K562 (cell line): ENCODE data around the gene TMEM50B. TPM values are rescaled to one million over a fixed set of nuclear protein-coding genes. Genes with fewer than 3 reads are reported as not detected.

Experiments
- ATAC-seq: fragments of 200-7000 bp; cut with Tn5 transposase; 3 replicates; pipeline ENCODE4 v1.9.1; 2020; ENCODE audit warnings: moderate library complexity
- BruUV-seq: library from RNA; stranded (reverse); fragments of 400-500 nt; replicated peaks from 2 replicates; lab custom pipeline; 2021; lab: Mats Ljungman, UMichigan
- CTCF ChIA-PET: fragments of 300-600 bp; formaldehyde crosslinking; extraction: SDS; loops from one replicate; lab custom pipeline; 2021; ENCODE audit warnings: low intra/inter-chr PET ratio; lab: Yijun Ruan, JAX
- POLR2A ChIA-PET: fragments of 300-600, 350-650 bp; sonication (Branson Sonifier 250); formaldehyde crosslinking; extraction: SDS; loops from one replicate; lab custom pipeline; 2021; ENCODE audit warnings: antibody characterized with exemption, inconsistent platforms; lab: Yijun Ruan, JAX
- DNase-seq, 4 experiments: peaks; one replicate each; pipeline versions ENCODE4 v3.0.0 to v3.0.0-alpha.2; 2011 to 2018; ENCODE audit warnings: low spot score in 3 of 4, mixed read lengths in 3 of 4; ENCODE audit errors: extremely low read depth in 1 of 4
- FAIRE-seq: peaks from 2 replicates; lab custom pipeline; 2011; peaks lifted over from hg19 to GRCh38; lab: Jason Lieb, UNC
- H2AFZ ChIP-seq: 2 replicates; pipeline ENCODE4 v1.6.0; 2011; ENCODE audit warnings: low read depth, low read length, control low read depth, inconsistent platforms
- H3K27ac ChIP-seq: fragments of 200-600 bp; 3 replicates; pipeline ENCODE4 v1.8.0; 2011; ENCODE audit warnings: low read depth, mild to moderate bottlenecking, control low read depth, inconsistent platforms, low read length, moderate library complexity, mixed read lengths; ENCODE audit errors: extremely low read depth
- H3K27me3 ChIP-seq, 2 experiments: fragments of 300-600 bp in 1 of 2; 2 replicates in 1 of 2; 3 replicates in 1 of 2; pipeline versions ENCODE4 v1.6.0 to v1.8.0; 2011; ENCODE audit warnings: inconsistent platforms in 2 of 2, low read length in 2 of 2, mild to moderate bottlenecking in 1 of 2, mixed read lengths in 1 of 2, moderate library complexity in 1 of 2; ENCODE audit not compliant: control insufficient read depth in 2 of 2, insufficient read depth in 2 of 2
- H3K36me3 ChIP-seq: fragments of 300-600 bp; 3 replicates; pipeline ENCODE4 v1.8.0; 2011; ENCODE audit warnings: mild to moderate bottlenecking, low read length, inconsistent platforms; ENCODE audit not compliant: control insufficient read depth, insufficient read depth
- H3K4me1 ChIP-seq, 2 experiments: fragments of 200-600 bp in 1 of 2; replicated peaks in 1 of 2; 2 replicates in 1 of 2; 3 replicates in 1 of 2; pipeline versions ENCODE4 v1.5.1 to v1.8.0; 2011; ENCODE audit warnings: inconsistent platforms in 2 of 2, low read length in 2 of 2, mild to moderate bottlenecking in 1 of 2, mixed read lengths in 1 of 2, moderate library complexity in 1 of 2; ENCODE audit not compliant: control insufficient read depth in 2 of 2, insufficient read depth in 2 of 2
- H3K4me2 ChIP-seq: 2 replicates; pipeline ENCODE4 v1.6.1; 2011; ENCODE audit warnings: low read length, control low read depth, inconsistent platforms, mixed read lengths; ENCODE audit not compliant: insufficient read depth
- H3K4me3 ChIP-seq: fragments of 200-600 bp; sonication (generic), shearing (Covaris generic); 2 replicates; pipeline ENCODE4 v1.5.1; 2016; ENCODE audit warnings: control low read depth, inconsistent platforms
- H3K79me2 ChIP-seq: fragments of 200-600 bp; 3 replicates; pipeline ENCODE4 v1.8.0; 2011; ENCODE audit warnings: low read length, inconsistent platforms; ENCODE audit not compliant: control insufficient read depth, insufficient read depth
- H3K9ac ChIP-seq, 2 experiments: 2 replicates each; pipeline versions ENCODE4 v1.6.0 to v1.6.1; 2011; ENCODE audit warnings: low read depth in 2 of 2, low read length in 2 of 2, control low read depth in 1 of 2, inconsistent platforms in 1 of 2, mild to moderate bottlenecking in 1 of 2, mixed read lengths in 1 of 2; ENCODE audit not compliant: insufficient read depth in 1 of 2
- H3K9me1 ChIP-seq: one replicate; pipeline ENCODE4 v1.6.0; 2011; ENCODE audit warnings: inconsistent platforms, mild to moderate bottlenecking, low read length, moderate library complexity; ENCODE audit not compliant: control insufficient read depth, insufficient read depth
- H3K9me3 ChIP-seq: replicated peaks from 2 replicates; pipeline ENCODE4 v1.5.1; 2011; ENCODE audit warnings: low read depth, low read length, inconsistent platforms; ENCODE audit not compliant: control insufficient read depth, insufficient read depth
- H4K20me1 ChIP-seq: replicated peaks from 2 replicates; pipeline ENCODE4 v1.6.1; 2011; ENCODE audit warnings: low read length, inconsistent platforms, mixed read lengths; ENCODE audit not compliant: control insufficient read depth, insufficient read depth
- ATF1 ChIP-seq, 2 experiments: fragments of 450-650 bp in 1 of 2; IDR thresholded peaks; 2 replicates each; pipeline ENCODE4 v1.6.1; 2016; ENCODE audit warnings: missing compliant biosample characterization in 1 of 2, missing genetic modification characterization in 1 of 2
- BMI1 ChIP-seq: fragments of 150-350 bp; IDR thresholded peaks from 2 replicates; pipeline ENCODE4 v1.6.1; 2014; ENCODE audit warnings: low read length
- CEBPG ChIP-seq, 3 experiments: fragments of 200-800 bp in 1 of 3; sonication (Bioruptor generic) in 1 of 3; sonication (generic) in 1 of 3; formaldehyde crosslinking in 1 of 3; IDR thresholded peaks in 2 of 3; conservative IDR thresholded peaks in 1 of 3; 2 replicates each; pipeline versions ENCODE4 v1.6.1 to v1.8.0; 2016 to 2022; ENCODE audit warnings: missing compliant biosample characterization in 2 of 3, missing genetic modification characterization in 2 of 3, mild to moderate bottlenecking in 1 of 3, missing genetic modification reagents in 1 of 3
- HSF4 ChIP-seq: fragments of 250-450 bp; sonication (Bioruptor Pico); IDR thresholded peaks from 2 replicates; pipeline ENCODE4 v2.1.2; 2022; ENCODE audit warnings: mild to moderate bottlenecking, moderate library complexity, borderline replicate concordance
- KDM2B ChIP-seq: fragments of 250-450 bp; sonication (Bioruptor Pico); IDR thresholded peaks from 2 replicates; pipeline ENCODE4 v1.8.0; 2021; ENCODE audit warnings: mild to moderate bottlenecking, moderate library complexity
- NKRF ChIP-seq: fragments of 450-650 bp; IDR thresholded peaks from 2 replicates; pipeline ENCODE4 v1.6.1; 2016; ENCODE audit warnings: borderline replicate concordance
- TARDBP ChIP-seq: fragments of 450-650 bp; IDR thresholded peaks from 2 replicates; pipeline ENCODE4 v1.6.1; 2016
- ZC3H4 ChIP-seq: sonication (generic); formaldehyde crosslinking; IDR thresholded peaks from 2 replicates; pipeline ENCODE4 v1.9.0; 2021; ENCODE audit warnings: missing genetic modification reagents, borderline replicate concordance
- ZNF134 ChIP-seq: fragments of 250-450 bp; sonication (Bioruptor Pico); conservative IDR thresholded peaks from 2 replicates; pipeline ENCODE4 v1.4.0; 2020
- WGBS: fragments of 100-300 bp; shearing (Covaris generic); methylation state at CpG from one replicate; pipeline ENCODE4 v1.1.6; 2016; ENCODE audit warnings: low coverage, mixed read lengths; ENCODE audit not compliant: insufficient coverage; ENCODE audit errors: missing lambda C conversion rate; 5-methylcytosine and 5-hydroxymethylcytosine counted together
- in situ Hi-C: fragments of 300-500 bp; cut with MboI; formaldehyde crosslinking; loops from 4 replicates; pipeline ENCODE4 v1.15.0; 2018; ENCODE audit warnings: inconsistent platforms, mixed read lengths
- intact Hi-C: fragments of 100-400 bp; cut with micrococcal nuclease; formaldehyde crosslinking; loops from 2 replicates; pipeline ENCODE4 v1.14.2; 2022
- polyA plus RNA-seq, 8 experiments: library from polyadenylated mRNA; depleted of rRNA in 4 of 8; stranded (reverse) in 5 of 8; unstranded in 3 of 8; fragments of >200 nt; fragmentation: Nextera tagmentation in 2 of 8; fragmentation: Illumina TruSeq in 1 of 8; extraction: Ambion mirVana in 2 of 8; extraction: Trizol in 1 of 8; gene quantifications; 2 replicates each; pipeline versions ENCODE4 v1.2.1 to v1.2.3, GENCODE V29; 2011 to 2014; ENCODE audit warnings: inconsistent platforms in 1 of 8, missing spikeins in 1 of 8
- total RNA-seq, 7 experiments: library from RNA; depleted of rRNA in 6 of 7; stranded (reverse); fragments of >200 nt in 6 of 7; fragmentation: Illumina TruSeq in 2 of 7; extraction: Trizol in 2 of 7; gene quantifications; 2 replicates each; pipeline versions ENCODE4 v1.2.1 to v1.2.3, GENCODE V29; 2011 to 2021; ENCODE audit warnings: low replicate concordance in 1 of 7

The TMEM50B gene
- total and polyA plus RNA-seq, 9 of the 15 experiments (the other 6 are each of a cell fraction or from before 2014, with no cell fraction given), result 20.5 to 64.6 (median 28.9) TPM

DNA sequence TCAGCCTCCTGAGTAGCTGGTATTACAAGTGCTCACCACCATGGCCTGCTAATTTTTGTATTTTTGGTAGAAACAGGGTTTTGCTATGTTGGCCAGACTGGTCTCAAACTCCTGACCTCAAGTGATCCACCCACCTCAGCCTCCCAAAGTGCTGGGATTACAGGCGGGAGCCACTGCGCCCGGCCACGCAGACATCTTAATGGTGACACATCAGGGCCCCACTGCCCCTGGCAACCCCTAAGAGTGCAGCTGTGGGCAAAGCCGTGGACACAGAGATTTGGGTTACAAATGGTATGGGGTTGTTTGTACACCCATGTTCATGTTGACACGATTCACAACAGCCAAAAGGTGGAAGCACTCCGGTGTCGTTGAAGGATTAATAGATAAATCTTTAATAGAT lies 46.8 kb downstream of the TMEM50B start:
- Histone ChIP-seq H4K20me1 (no peaks in the 10 kb centered on the region), H3K9me3 (no peaks in the 10 kb centered on the region), H3K9ac (no peak overlapping the region), H3K36me3 (peaks cover 73% of the 10 kb centered on the region), H3K9me1 (no peaks in the 10 kb centered on the region), H3K4me1 (peaks cover 0 to 3% of the 10 kb centered on the region in 2 experiments; a peak in 1 of 5 replicates), H3K79me2 (no peaks in the 10 kb centered on the region), H3K27ac (no peak overlapping the region), H3K4me3 (no peak overlapping the region), H3K4me2 (no peak overlapping the region), H3K27me3 (no peaks in the 10 kb centered on the region), H2AFZ (no peak overlapping the region)
- CTCF ChIA-PET, result no interaction called here
- intact Hi-C loops (no loop called here), in situ Hi-C loops (no loop called here)
- TF ChIP-seq CEBPG (CRISPR knock-in tag; IDR thresholded peaks at IDR 0.05) (no peak), CEBPG (tag; conservative IDR thresholded peaks at IDR 0.05 in 1 of 2, IDR thresholded peaks at IDR 0.05 in 1 of 2) (no peak), KDM2B (no peak), TARDBP (no peak), ATF1 (CRISPR knock-in tag; IDR thresholded peaks at IDR 0.05) (no peak), ATF1 (tag; IDR thresholded peaks at IDR 0.05) (no peak), ZNF134 (no peak), ZC3H4 (CRISPR knock-in tag) (no peak), BMI1 (no peak), HSF4 (no peak), NKRF (no peak)
- ATAC-seq (no peak), FAIRE-seq (no peak), DNase-seq (no peak)
- BruUV-seq, result no TSS peak
- 95% methylated on average over 8 of the region's 8 CpGs for WGBS
- POLR2A ChIA-PET, result interaction anchor here (0.7 kb wide), 1 partner anchor 9 kb away, joined by 3 read pairs; no protein-coding TSS in a partner anchor
